Measurements from ENCODE around the gene RNF225.

RNF225 gene

DNA sequence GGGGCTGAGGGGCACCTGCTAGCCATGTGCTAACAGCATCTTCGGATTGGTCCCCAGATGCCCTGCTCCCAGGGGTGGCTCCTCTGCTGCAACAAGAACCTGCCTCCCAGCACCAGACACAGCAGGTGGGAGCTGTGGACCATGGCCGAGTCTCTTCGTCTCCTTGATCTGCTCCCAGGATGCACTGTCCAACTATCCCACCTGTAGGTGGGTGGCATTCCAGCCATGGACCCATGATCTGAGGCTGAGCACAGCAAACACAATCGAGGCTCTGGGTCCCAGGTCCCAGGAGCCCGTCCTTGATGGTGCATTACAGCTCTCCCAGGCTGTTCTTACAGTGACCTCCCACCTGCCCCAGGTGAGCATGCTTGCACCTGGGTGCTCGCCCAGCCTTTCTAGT, 16.2 kb upstream of the RNF225 start:
- TF ChIP-seq, protein P1, sequence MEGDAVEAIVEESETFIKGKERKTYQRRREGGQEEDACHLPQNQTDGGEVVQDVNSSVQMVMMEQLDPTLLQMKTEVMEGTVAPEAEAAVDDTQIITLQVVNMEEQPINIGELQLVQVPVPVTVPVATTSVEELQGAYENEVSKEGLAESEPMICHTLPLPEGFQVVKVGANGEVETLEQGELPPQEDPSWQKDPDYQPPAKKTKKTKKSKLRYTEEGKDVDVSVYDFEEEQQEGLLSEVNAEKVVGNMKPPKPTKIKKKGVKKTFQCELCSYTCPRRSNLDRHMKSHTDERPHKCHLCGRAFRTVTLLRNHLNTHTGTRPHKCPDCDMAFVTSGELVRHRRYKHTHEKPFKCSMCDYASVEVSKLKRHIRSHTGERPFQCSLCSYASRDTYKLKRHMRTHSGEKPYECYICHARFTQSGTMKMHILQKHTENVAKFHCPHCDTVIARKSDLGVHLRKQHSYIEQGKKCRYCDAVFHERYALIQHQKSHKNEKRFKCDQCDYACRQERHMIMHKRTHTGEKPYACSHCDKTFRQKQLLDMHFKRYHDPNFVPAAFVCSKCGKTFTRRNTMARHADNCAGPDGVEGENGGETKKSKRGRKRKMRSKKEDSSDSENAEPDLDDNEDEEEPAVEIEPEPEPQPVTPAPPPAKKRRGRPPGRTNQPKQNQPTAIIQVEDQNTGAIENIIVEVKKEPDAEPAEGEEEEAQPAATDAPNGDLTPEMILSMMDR (IDR thresholded peaks at IDR 0.05; ENCODE audit: insufficient read depth, low read depth, low read length, missing control alignments): no peak
- no peak overlapping the region for H3K4me3 ChIP-seq (ENCODE audit: low read length)
- no peak for DNase-seq (ENCODE audit: low read depth)

DNA sequence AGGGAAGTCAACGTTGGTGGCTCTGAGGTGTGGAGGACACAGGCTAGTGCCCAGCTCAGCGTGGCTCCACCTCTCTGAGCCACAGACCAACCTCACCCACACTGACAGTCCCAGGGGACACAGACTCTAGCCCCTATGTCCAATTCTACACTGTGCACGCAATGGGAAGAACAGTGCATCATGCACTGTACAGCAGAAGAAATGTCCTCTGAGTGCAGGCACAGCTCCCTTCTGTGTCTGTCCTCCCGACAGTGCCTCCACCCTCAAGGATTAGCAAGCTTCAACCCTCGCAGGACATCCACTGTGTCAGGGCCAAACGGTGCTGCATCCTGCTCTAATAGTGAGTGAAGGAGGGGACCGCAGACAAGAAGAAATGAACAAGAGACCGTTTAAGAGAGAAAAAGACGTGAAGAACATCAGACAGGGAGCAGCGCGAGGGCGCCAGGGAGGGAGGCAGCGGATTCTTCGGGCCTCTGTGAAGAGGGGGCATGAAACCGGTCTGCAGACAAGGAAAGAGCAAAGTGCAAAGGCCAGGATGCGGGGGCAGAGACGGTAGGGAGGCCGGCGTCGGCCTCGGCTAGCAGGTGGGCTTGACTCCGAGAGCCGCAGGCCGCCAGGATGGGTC, 15.3 kb upstream of the RNF225 start:
- peak; percentile 11 for DNase-seq (ENCODE audit: low read depth)
- TF ChIP-seq, protein P1 (IDR thresholded peaks at IDR 0.05; ENCODE audit: insufficient read depth, low read depth, low read length, missing control alignments): no peak
- H3K4me3 ChIP-seq (ENCODE audit: low read length): peak overlapping the region; percentile 91

DNA sequence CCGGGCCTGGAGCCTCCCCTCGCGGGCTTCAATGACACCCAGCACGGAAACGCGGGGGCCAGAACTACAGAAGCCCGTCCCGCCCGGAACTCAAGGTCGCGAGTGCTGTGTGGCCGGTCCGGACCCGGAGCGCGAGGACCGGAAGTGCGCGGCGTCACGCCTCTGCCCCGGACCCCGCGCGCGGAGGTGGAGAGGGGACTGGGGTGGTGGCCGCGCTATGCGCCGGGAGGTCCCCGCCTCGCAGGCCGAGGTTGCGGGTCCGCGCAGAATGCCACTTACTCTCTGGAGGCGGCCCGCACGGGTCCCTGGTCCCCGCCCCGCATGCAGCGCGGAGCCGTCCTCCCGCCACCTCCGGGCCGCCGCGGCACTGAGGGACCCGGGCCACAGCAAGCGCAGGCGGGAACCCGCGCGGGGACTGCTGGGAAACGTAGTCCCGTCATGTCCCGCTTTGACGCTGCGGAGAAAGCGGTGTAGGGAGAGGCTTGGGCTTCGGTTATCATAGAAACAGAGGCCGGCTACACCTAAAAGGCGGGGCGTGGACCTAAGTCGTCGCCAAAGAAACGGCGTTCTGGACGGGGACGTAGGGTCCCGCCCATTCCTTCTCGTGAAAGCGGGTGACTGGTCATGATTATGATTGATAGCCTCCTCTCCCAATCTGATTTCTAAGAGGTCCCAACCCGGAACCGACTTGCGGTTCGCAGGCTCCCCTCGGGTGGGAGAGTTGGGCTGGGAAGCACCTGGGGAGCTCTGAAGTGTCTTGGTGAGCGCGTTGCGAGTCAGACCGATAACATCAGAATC, 14.6 kb upstream of the RNF225 start, which contains the start of gene ZNF837:
Gene ZNF837 (minus strand): TSS at position 369 of the 798 bp plus-strand sequence. CDS start 11,698 bp downstream, outside the sequence.
- TF ChIP-seq, protein P1 (IDR thresholded peaks at IDR 0.05; ENCODE audit: insufficient read depth, low read depth, low read length, missing control alignments): no peak
- peak within 1 kb of the TSS; percentile 91 for H3K4me3 ChIP-seq (ENCODE audit: low read length)
- DNase-seq (ENCODE audit: low read depth): peak; percentile 100

DNA sequence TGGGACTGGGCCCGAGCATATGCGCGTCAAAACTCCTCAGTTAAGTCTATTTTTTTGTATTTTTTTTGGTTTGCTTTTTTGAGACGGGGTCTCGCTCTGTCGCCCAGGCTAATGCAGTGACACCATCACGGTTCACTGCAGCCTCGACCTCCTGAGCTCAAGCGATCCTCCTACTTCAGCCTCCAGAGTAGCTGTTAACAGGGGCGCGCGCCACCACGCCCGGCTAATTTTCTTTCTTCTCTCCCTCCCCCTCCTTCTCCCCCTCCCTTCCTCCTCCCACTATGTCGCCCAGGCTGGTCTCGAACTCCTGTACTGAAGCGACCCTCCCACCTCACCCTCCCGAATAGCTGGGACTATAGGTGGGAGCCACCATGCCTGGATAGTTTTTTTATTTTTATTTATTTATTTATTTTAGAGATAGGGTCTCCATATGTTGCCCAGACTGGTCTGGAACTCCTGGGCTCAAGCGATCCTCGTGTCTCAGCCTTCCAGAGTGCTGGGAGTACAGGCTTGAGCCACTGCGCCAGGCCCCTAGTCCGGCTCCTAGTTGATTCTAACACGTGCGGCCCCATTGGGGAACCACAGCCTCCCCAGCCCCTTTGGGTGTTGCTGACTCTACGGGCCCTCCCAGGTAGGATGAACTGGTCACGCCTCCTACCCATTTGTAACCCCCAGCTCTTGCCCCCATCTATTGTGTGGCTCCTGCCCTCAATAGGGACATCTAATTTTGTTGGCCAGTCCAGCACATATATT, 13.8 kb upstream of the RNF225 start:
- TF ChIP-seq, protein P1 (IDR thresholded peaks at IDR 0.05; ENCODE audit: insufficient read depth, low read depth, low read length, missing control alignments): no peak
- peak overlapping the region; percentile 91 for H3K4me3 ChIP-seq (ENCODE audit: low read length)
- no peak for DNase-seq (ENCODE audit: low read depth)

DNA sequence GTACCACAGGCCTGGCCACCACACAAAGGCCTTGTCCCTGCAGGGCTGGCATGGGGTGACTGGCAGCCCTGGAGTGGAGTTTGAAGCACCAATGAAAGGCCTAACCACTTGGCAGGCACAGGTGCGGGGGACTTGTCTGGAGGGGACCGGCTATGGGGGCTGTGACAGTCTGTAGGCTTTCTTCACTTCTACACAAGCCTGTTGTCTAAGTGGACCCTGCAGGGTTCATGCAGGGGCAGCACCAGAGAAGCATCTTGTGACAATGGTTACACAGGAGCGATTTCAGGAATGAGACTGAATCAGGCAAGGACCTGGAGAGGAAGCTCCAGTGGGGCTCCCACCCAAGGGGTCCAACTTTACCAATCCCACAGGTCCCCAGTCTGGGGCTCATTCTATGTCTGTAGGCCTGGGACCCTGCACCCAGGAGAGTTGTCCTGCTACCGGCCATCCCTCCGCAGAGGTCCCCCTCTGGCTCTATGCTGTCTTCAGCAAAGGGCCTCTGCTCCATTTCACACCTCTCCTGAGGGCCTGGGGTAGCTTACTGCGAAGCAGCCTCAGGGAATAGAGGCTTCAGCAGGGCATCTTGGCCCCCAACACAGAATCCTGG, 12.4 kb upstream of the RNF225 start:
- TF ChIP-seq, protein P1 (IDR thresholded peaks at IDR 0.05; ENCODE audit: insufficient read depth, low read depth, low read length, missing control alignments): no peak
- no peak overlapping the region for H3K4me3 ChIP-seq (ENCODE audit: low read length)
- DNase-seq (ENCODE audit: low read depth): no peak

DNA sequence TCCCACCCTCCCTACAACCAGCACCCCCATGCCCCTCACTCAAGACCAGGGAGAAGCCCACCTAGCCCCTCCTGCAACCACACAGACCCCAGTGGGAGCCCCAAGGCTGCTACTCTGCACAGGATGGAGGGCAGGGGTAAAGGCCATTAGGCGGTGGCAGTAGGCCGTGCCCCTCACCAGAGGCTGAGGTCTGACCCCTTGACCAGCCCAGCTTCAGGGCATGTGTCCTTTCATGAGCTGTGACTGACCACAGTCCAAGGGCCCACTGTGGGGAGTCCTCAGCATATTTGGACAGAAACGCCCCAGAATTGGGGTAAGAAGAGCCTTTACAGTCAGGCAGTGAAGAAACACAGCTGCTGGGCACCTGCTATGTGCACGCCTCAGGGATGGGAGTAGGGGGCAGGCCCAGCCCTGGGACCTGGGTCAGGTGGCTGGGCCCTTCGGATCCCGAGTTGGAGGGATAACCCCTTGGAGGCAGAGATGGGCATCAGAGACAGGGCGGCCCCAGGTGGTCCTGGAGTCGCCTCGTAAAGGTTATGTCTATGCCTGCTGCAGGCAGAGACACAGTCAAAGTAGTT, 10.1 kb upstream of the RNF225 start:
- peak overlapping the region; percentile 100 for H3K4me3 ChIP-seq (ENCODE audit: low read length)
- DNase-seq (ENCODE audit: low read depth): no peak
- TF ChIP-seq, protein P1 (IDR thresholded peaks at IDR 0.05; ENCODE audit: insufficient read depth, low read depth, low read length, missing control alignments): no peak

All from epithelial cell of esophagus (primary cell).